HL-60 (cell line): ENCODE results near the gene PCYOX1L.

ENCODE experiments used
- DNase-seq, 2 experiments: peaks; one replicate each; pipeline ENCODE4 v3.0.0-alpha.2; 2010 to 2020; ENCODE audit warnings: low read depth in 1 of 2, low spot score in 1 of 2
- H3K27ac ChIP-seq: fragments of 250-450 bp; sonication (Bioruptor Pico); replicated peaks from 2 replicates; pipeline ENCODE4 v1.5.1; 2020; ENCODE audit warnings: mild to moderate bottlenecking, moderate library complexity
- H3K27me3 ChIP-seq: fragments of 250-450 bp; sonication (Bioruptor Pico); 2 replicates; pipeline ENCODE4 v1.5.1; 2021; ENCODE audit warnings: mild to moderate bottlenecking, moderate library complexity; ENCODE audit not compliant: insufficient read depth, poor library complexity, severe bottlenecking
- H3K4me3 ChIP-seq: replicated peaks from 2 replicates; pipeline ENCODE4 v1.5.1; 2011; ENCODE audit warnings: mild to moderate bottlenecking, control low read depth, low read length; ENCODE audit not compliant: insufficient read depth
- CTCF ChIP-seq: IDR thresholded peaks from one replicate; pipeline ENCODE4 v1.5.1; 2011; ENCODE audit warnings: low read length, control low read depth, inconsistent platforms; ENCODE audit not compliant: insufficient read depth
- GABPA ChIP-seq: IDR thresholded peaks from 2 replicates; pipeline ENCODE4 v1.6.1; 2012; ENCODE audit warnings: low read depth
- POLR2AphosphoS5 ChIP-seq: IDR thresholded peaks from 2 replicates; pipeline ENCODE4 v1.6.1; 2012; ENCODE audit warnings: low read depth
- REST ChIP-seq: IDR thresholded peaks from 2 replicates; pipeline ENCODE4 v1.6.1; 2012; ENCODE audit warnings: low read depth; ENCODE audit not compliant: insufficient replicate concordance
- SPI1 ChIP-seq: IDR thresholded peaks from 2 replicates; pipeline ENCODE4 v1.6.1; 2012; ENCODE audit warnings: low read depth, mild to moderate bottlenecking, borderline replicate concordance

PCYOX1L gene

GRCh38 chr5:149387081-149387631 lies 29.3 kb downstream of the PCYOX1L start:
- H3K4me3 ChIP-seq, result no peak overlapping the region
- TF ChIP-seq GABPA, result no peak
- no peak for TF ChIP-seq CTCF
- TF ChIP-seq POLR2AphosphoS5, result no peak
- no peak for TF ChIP-seq SPI1
- no peak for TF ChIP-seq REST
- no peaks in the 10 kb centered on the region for H3K27me3 ChIP-seq
- no peak for DNase-seq
- no peak overlapping the region for H3K27ac ChIP-seq

GRCh38 chr5:149387982-149388381 lies 30.1 kb downstream of the PCYOX1L start:
- no peak overlapping the region for H3K4me3 ChIP-seq
- no peak for TF ChIP-seq POLR2AphosphoS5
- no peak for TF ChIP-seq SPI1
- no peak for TF ChIP-seq GABPA
- no peak for TF ChIP-seq CTCF
- TF ChIP-seq REST, result no peak
- DNase-seq, result no peak
- H3K27ac ChIP-seq, result no peak overlapping the region
- no peaks in the 10 kb centered on the region for H3K27me3 ChIP-seq

- Histone ChIP-seq H3K27me3 (no peaks in the 10 kb centered on the region), H3K27ac (no peak overlapping the region), H3K4me3 (no peak overlapping the region)
- DNase-seq, result no peak
- TF ChIP-seq CTCF (no peak), SPI1 (no peak), GABPA (no peak), REST (no peak), POLR2AphosphoS5 (no peak)
These were observed 30.8 kb downstream of the PCYOX1L start for GRCh38 chr5:149388498-149389190.
